ENCODE data around the gene GNAI1. TPM values are rescaled to one million over a fixed set of nuclear protein-coding genes. Genes with fewer than 3 reads are reported as not detected.

GNAI1 gene
- total RNA-seq, 1 donor from 2014 or later: 50.6 TPM

GRCh38 chr7:80263333-80263732 lies 128.7 kb downstream of the GNAI1 start:
- no peaks in the 10 kb centered on the region for H3K36me3 ChIP-seq
- no peaks in the 10 kb centered on the region for H3K9me3 ChIP-seq
- no peaks in the 10 kb centered on the region for H3K27me3 ChIP-seq
- no peak for DNase-seq (ENCODE audit: extremely low spot score in 2 of 2)
- H3K4me3 ChIP-seq: no peak overlapping the region
- H3K4me1 ChIP-seq: no peaks in the 10 kb centered on the region
- intact Hi-C loops (cut with DNase I): no loop called here
- no peak overlapping the region for H3K27ac ChIP-seq
- TF ChIP-seq POLR2A (IDR thresholded peaks at IDR 0.05) (no peak), POLR2AphosphoS5 (IDR thresholded peaks at IDR 0.05; ENCODE audit: insufficient read depth in 1 of 2, low read depth in 1 of 2) (peak in 1 of 2 donors; percentile 7)
- TF ChIP-seq, protein P1, sequence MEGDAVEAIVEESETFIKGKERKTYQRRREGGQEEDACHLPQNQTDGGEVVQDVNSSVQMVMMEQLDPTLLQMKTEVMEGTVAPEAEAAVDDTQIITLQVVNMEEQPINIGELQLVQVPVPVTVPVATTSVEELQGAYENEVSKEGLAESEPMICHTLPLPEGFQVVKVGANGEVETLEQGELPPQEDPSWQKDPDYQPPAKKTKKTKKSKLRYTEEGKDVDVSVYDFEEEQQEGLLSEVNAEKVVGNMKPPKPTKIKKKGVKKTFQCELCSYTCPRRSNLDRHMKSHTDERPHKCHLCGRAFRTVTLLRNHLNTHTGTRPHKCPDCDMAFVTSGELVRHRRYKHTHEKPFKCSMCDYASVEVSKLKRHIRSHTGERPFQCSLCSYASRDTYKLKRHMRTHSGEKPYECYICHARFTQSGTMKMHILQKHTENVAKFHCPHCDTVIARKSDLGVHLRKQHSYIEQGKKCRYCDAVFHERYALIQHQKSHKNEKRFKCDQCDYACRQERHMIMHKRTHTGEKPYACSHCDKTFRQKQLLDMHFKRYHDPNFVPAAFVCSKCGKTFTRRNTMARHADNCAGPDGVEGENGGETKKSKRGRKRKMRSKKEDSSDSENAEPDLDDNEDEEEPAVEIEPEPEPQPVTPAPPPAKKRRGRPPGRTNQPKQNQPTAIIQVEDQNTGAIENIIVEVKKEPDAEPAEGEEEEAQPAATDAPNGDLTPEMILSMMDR (IDR thresholded peaks at IDR 0.05): no peak

GRCh38 chr7:80263821-80264220 lies 129.2 kb downstream of the GNAI1 start:
- Histone ChIP-seq H3K36me3 (no peaks in the 10 kb centered on the region), H3K27me3 (no peaks in the 10 kb centered on the region), H3K9me3 (no peaks in the 10 kb centered on the region), H3K4me3 (no peak overlapping the region), H3K27ac (no peak overlapping the region), H3K4me1 (no peaks in the 10 kb centered on the region)
- TF ChIP-seq POLR2A (IDR thresholded peaks at IDR 0.05): no peak
- TF ChIP-seq POLR2AphosphoS5 (IDR thresholded peaks at IDR 0.05; ENCODE audit: insufficient read depth in 1 of 2, low read depth in 1 of 2): no peak
- TF ChIP-seq, protein P1 (IDR thresholded peaks at IDR 0.05): no peak
- no peak for DNase-seq (ENCODE audit: extremely low spot score in 2 of 2)
- intact Hi-C loops (cut with DNase I): no loop called here

DNA sequence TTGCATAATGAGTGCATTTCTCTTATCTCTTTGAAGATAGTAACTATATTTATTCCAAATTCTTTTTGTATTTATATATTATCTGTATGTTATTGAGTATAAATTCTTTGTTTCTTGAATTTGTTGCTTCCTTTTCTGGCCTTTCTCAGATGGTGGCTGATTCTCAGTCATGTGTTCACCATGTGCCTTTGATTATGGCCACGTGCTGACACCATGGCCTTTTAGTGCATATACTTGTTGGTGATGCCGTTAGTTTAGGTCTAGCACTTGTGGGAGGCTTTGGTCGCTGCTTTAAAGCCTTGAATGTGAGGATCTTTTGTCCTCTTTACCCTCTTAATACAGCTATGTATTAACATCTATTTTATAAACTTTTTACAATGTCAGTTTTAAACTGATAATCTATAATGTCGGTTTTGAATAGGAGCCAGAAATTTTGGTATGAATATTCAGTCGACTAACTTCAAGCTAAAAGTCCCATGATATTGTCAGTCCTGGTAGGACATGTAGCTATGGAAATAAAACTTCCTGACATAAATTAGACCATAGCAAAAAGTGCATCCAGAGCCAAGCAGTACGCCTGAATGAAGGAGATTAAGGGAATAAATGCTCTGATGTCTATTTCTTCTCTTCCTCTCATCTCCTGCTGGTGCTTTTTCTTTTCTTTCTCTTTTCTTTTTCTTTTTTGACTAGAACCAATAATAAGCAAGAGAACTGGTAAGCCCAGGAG lies 130.3 kb downstream of the GNAI1 start:
- TF ChIP-seq, protein P1 (IDR thresholded peaks at IDR 0.05): no peak
- no peak for TF ChIP-seq POLR2A (IDR thresholded peaks at IDR 0.05)
- TF ChIP-seq POLR2AphosphoS5 (IDR thresholded peaks at IDR 0.05; ENCODE audit: insufficient read depth in 1 of 2, low read depth in 1 of 2): no peak

DNA sequence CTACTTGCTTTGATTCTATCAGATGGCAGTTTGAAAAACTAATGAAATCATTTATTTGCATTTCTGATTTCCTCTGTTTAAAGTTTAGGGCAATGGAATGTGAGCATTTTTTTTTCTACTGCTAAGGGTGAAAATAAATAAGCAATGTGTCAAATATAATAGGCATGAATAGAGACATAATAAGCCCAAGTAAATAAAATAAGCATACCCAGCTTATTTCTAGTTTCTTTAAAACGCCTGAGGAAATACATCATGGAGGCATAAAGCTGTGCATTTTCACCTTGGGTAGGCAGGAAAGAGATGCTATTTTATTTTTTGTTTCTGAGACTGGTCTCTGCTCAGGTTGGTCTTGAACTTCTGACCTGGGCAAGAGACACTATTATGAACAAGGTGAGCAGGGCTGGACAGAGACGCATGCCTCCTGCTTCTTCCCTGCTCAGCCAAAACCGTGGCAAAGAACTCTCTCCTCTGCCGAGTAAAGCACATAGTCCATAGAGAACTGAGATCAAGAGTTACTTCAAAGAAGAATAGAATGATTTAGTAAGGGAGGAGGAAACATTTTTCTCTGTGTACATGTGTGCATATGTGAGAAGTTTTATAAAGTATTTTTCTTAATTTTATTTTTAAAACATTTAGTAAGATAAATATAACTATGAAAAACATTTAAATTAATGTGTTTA lies 138.1 kb downstream of the GNAI1 start:
- Histone ChIP-seq H3K9me3 (no peaks in the 10 kb centered on the region), H3K27me3 (no peaks in the 10 kb centered on the region), H3K36me3 (no peaks in the 10 kb centered on the region), H3K4me1 (peaks cover 9% of the 10 kb centered on the region), H3K4me3 (no peak overlapping the region), H3K27ac (no peak overlapping the region)
- intact Hi-C loops (cut with DNase I): no loop called here
- TF ChIP-seq, protein P1 (IDR thresholded peaks at IDR 0.05): no peak
- no peak for TF ChIP-seq POLR2AphosphoS5 (IDR thresholded peaks at IDR 0.05; ENCODE audit: insufficient read depth in 1 of 2, low read depth in 1 of 2)
- TF ChIP-seq POLR2A (IDR thresholded peaks at IDR 0.05): no peak
- no peak for DNase-seq (ENCODE audit: extremely low spot score in 2 of 2)

More for the DNA sequence above, 130.3 kb downstream of the GNAI1 start:
- DNase-seq (ENCODE audit: extremely low spot score in 2 of 2): no peak
- Histone ChIP-seq H3K4me3 (no peak overlapping the region), H3K36me3 (no peaks in the 10 kb centered on the region), H3K27me3 (no peaks in the 10 kb centered on the region), H3K9me3 (no peaks in the 10 kb centered on the region), H3K27ac (no peak overlapping the region), H3K4me1 (no peaks in the 10 kb centered on the region)
- intact Hi-C loops (cut with DNase I): no loop called here

DNA sequence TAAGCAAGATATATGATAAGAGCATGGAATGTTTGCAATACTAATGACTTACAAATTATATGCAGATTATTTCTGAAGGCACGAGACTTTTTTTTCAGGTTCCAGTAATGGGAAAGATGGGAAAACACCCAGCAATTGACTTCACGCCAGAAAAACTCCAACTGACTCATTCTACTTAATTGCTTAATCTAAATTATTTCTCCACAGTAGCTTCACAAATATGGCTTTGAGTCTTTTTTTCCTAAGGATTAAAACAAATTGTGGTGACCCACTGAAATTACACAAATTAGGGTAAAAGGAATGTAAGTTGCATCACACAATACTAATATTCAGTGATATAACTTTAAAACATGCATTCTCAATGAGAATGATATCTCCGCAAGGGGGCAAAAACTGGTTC lies 138.7 kb downstream of the GNAI1 start:
- H3K4me1 ChIP-seq: peaks cover 16% of the 10 kb centered on the region
- H3K27me3 ChIP-seq: no peaks in the 10 kb centered on the region
- no peak overlapping the region for H3K4me3 ChIP-seq
- H3K36me3 ChIP-seq: no peaks in the 10 kb centered on the region
- no peak for TF ChIP-seq POLR2A (IDR thresholded peaks at IDR 0.05)
- TF ChIP-seq, protein P1 (IDR thresholded peaks at IDR 0.05): no peak
- no peak for TF ChIP-seq POLR2AphosphoS5 (IDR thresholded peaks at IDR 0.05; ENCODE audit: insufficient read depth in 1 of 2, low read depth in 1 of 2)
- DNase-seq (ENCODE audit: extremely low spot score in 2 of 2): no peak
- no peaks in the 10 kb centered on the region for H3K9me3 ChIP-seq
- no peak overlapping the region for H3K27ac ChIP-seq
- intact Hi-C loops (cut with DNase I): no loop called here

Measured in vagina (tissue), 2 donors.